Uterus (tissue), 4 donors: ENCODE data around the gene PPP2R1B. TPM values are rescaled to one million over a fixed set of nuclear protein-coding genes. Genes with fewer than 3 reads are reported as not detected.
"Not testable (repeated sequence)": the region's sequence is repeated elsewhere in the genome, so short reads cannot be mapped to it uniquely, and the experiment has no call there.

Experiments
- DNase-seq, 2 donors: peaks; one replicate each; pipeline ENCODE4 v3.0.0-alpha.2; 2019 to 2020
- H3K27ac ChIP-seq, 2 donors: fragments of 200-600 bp; sonication (generic); 1 replicate in 1 of 2; 2 replicates in 1 of 2; pipeline ENCODE4 v1.5.1; 2016 to 2018
- H3K27me3 ChIP-seq, 2 donors: fragments of 200-600 bp; sonication (generic); one replicate each; pipeline ENCODE4 v1.5.1; 2018 to 2019; ENCODE audit warnings: control low read depth in 1 of 2
- H3K36me3 ChIP-seq, 2 donors: fragments of 200-600 bp; sonication (generic); one replicate each; pipeline ENCODE4 v1.5.1; 2019; ENCODE audit warnings: control low read depth in 1 of 2
- H3K4me1 ChIP-seq, 2 donors: fragments of 200-600 bp; sonication (generic); one replicate each; pipeline ENCODE4 v1.5.1; 2018 to 2019; ENCODE audit warnings: control low read depth in 1 of 2
- H3K4me3 ChIP-seq, 2 donors: fragments of 200-600 bp; sonication (generic); 1 replicate in 1 of 2; 2 replicates in 1 of 2; pipeline ENCODE4 v1.5.1; 2018 to 2019; ENCODE audit warnings: mild to moderate bottlenecking in 1 of 2
- H3K9me3 ChIP-seq, 2 donors: fragments of 200-600 bp; sonication (generic); one replicate each; pipeline ENCODE4 v1.5.1; 2019; ENCODE audit warnings: control low read depth in 1 of 2
- CTCF ChIP-seq, 4 experiments: fragments of 200-600 bp in 2 of 4; fragments of 450-650 bp in 2 of 4; sonication (generic) in 2 of 4; IDR thresholded peaks; one replicate each; pipeline ENCODE4 v1.5.1; 2016 to 2019; ENCODE audit warnings: antibody characterized with exemption in 4 of 4, mild to moderate bottlenecking in 2 of 4, moderate library complexity in 1 of 4
- POLR2A ChIP-seq, 2 donors: fragments of 450-650 bp; IDR thresholded peaks; one replicate each; pipeline ENCODE4 v1.6.1; 2016; ENCODE audit warnings: antibody characterized with exemption in 2 of 2, mild to moderate bottlenecking in 1 of 2, moderate library complexity in 1 of 2
- intact Hi-C: fragments of 100-400 bp; cut with DNase I; formaldehyde crosslinking; loops from one replicate; pipeline ENCODE4 v1.15.1; 2023; ENCODE audit warnings: low total_unique reads
- total RNA-seq, 4 donors: library from RNA; depleted of rRNA in 3 of 4; stranded (reverse); fragments of >200 nt in 3 of 4; gene quantifications; one replicate each; pipeline versions ENCODE4 v1.1.0 to v1.2.4, GENCODE V29; 2014 to 2023
- donor health status: DM: yes; HTN: yes; CAD: no.

PPP2R1B gene
- total RNA-seq, 4 donors from 2014 or later: 12.0 to 30.0 (median 28.4) TPM

GRCh38 chr11:111776398-111777093, 10.4 kb upstream of the PPP2R1B start:
- no peak for TF ChIP-seq CTCF (IDR thresholded peaks at IDR 0.05)
- DNase-seq: no peak
- H3K36me3 ChIP-seq: no peaks in the 10 kb centered on the region
- H3K9me3 ChIP-seq: no peaks in the 10 kb centered on the region
- H3K4me1 ChIP-seq: peaks cover 0 to 6% of the 10 kb centered on the region in 2 donors
- intact Hi-C loops: loop anchor here (5.0 to 10.0 kb wide), 2 partner anchors 58 to 184 kb away; no protein-coding TSS in a partner anchor
- H3K27ac ChIP-seq: peak overlapping the region in 1 of 2 donors; percentile 4
- no peaks in the 10 kb centered on the region for H3K27me3 ChIP-seq
- no peak overlapping the region for H3K4me3 ChIP-seq

- H3K4me3 ChIP-seq: no peak overlapping the region
- intact Hi-C loops: loop anchor here (5.0 to 10.0 kb wide), 2 partner anchors 60 to 183 kb away; no protein-coding TSS in a partner anchor
- no peaks in the 10 kb centered on the region for H3K27me3 ChIP-seq
- no peak for DNase-seq
- H3K9me3 ChIP-seq: no peaks in the 10 kb centered on the region
- no peak overlapping the region for H3K27ac ChIP-seq
- no peak for TF ChIP-seq CTCF (IDR thresholded peaks at IDR 0.05)
- peaks cover 0 to 6% of the 10 kb centered on the region in 2 donors for H3K4me1 ChIP-seq
- no peaks in the 10 kb centered on the region for H3K36me3 ChIP-seq
Measured at GRCh38 chr11:111774955-111775710, 8.9 kb upstream of the PPP2R1B start.

- Histone ChIP-seq H3K27me3 (no peaks in the 10 kb centered on the region), H3K9me3 (no peaks in the 10 kb centered on the region), H3K36me3 (no peaks in the 10 kb centered on the region), H3K4me3 (no peak overlapping the region), H3K27ac (no peak overlapping the region), H3K4me1 (peaks cover 0 to 6% of the 10 kb centered on the region in 2 donors)
- intact Hi-C loops: loop anchor here (10.0 kb wide), 1 partner anchor 62 kb away; no protein-coding TSS in a partner anchor
- no peak for DNase-seq
- TF ChIP-seq CTCF (IDR thresholded peaks at IDR 0.05) (no peak), POLR2A (IDR thresholded peaks at IDR 0.05) (no peak)
Measured at GRCh38 chr11:111772535-111772934, 6.3 kb upstream of the PPP2R1B start.

GRCh38 chr11:111771205-111771604, 5.0 kb upstream of the PPP2R1B start:
- not testable (repeated sequence) for H3K36me3 ChIP-seq, DNase-seq, H3K4me3 ChIP-seq, H3K27me3 ChIP-seq, H3K27ac ChIP-seq, H3K9me3 ChIP-seq, H3K4me1 ChIP-seq
- intact Hi-C loops: loop anchor here (10.0 kb wide), 1 partner anchor 64 kb away; no protein-coding TSS in a partner anchor

- intact Hi-C loops: loop anchor here (10.0 kb wide), 1 partner anchor 64 kb away; no protein-coding TSS in a partner anchor
Measured at GRCh38 chr11:111770581-111771134, 4.5 kb upstream of the PPP2R1B start.

More at GRCh38 chr11:111770581-111771134, 4.5 kb upstream of the PPP2R1B start:
- Histone ChIP-seq H3K36me3 (no peaks in the 10 kb centered on the region), H3K27me3 (no peaks in the 10 kb centered on the region), H3K27ac (no peak overlapping the region), H3K4me3 (no peak overlapping the region), H3K4me1 (no peaks in the 10 kb centered on the region), H3K9me3 (no peaks in the 10 kb centered on the region)
- DNase-seq: no peak
- no peak for TF ChIP-seq CTCF (IDR thresholded peaks at IDR 0.05)
- TF ChIP-seq POLR2A (IDR thresholded peaks at IDR 0.05): no peak
